Kidney glomerular epithelial cell (primary cell): ENCODE data around the gene ZNF574.

Experiments
- DNase-seq: peaks from one replicate; lab custom pipeline; 2025; lab: John Stamatoyannopoulos, UW

The ZNF574 gene

GRCh38 chr19:42124386-42124901 lies 48.5 kb downstream of the ZNF574 start:
- DNase-seq = no peak

GRCh38 chr19:42125536-42125935 lies 49.6 kb downstream of the ZNF574 start:
- no peak for DNase-seq

- no peak for DNase-seq
Measured at GRCh38 chr19:42126574-42126973, 50.6 kb downstream of the ZNF574 start.

- no peak for DNase-seq
Measured at GRCh38 chr19:42129399-42130253, 53.7 kb downstream of the ZNF574 start.

GRCh38 chr19:42130254-42130573 lies 54.2 kb downstream of the ZNF574 start:
- DNase-seq = no peak
